Stimulated activated CD8-positive, alpha-beta memory T cell treated with anti-CD3 and anti-CD28 coated beads, Interleukin-15, amount 100 ng/mL, for 1 hour (primary cell): Measurements from ENCODE around the gene FLG.
"Not testable (repeated sequence)": the region's sequence is repeated elsewhere in the genome, so short reads cannot be mapped to it uniquely, and the experiment has no call there.

Experiments used
- DNase-seq: peaks from one replicate; pipeline ENCODE4 v3.0.0-alpha.2; 2020; ENCODE audit warnings: low read depth

The FLG gene

DNA sequence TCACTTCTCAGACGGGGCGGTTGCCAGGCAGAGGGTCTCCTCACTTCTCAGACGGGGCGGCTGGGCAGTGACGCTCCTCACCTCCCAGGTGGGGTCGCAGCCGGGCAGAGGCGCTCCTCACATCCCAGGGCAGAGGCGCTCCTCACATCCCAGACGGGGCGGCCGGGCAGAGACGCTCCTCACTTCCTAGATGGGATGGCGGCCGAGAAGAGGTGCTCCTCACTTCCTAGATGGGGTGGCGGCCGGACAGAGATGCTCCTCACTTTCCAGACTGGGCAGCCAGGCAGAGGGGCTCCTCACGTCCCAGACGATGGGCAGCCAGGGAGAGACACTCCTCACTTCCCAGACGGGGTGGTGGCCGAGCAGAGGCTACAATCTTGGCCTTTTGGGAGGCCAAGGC is 68.6 kb downstream of the FLG start:
- not testable (repeated sequence) for DNase-seq
